ENCODE results near the gene ETFB.

Gene ETFB

GRCh38 chr19:51327066-51328001, 38.9 kb downstream of the ETFB start:
- no peak overlapping the region for H3K27ac ChIP-seq (replicated peaks)
- TF ChIP-seq POLR2AphosphoS5 (IDR thresholded peaks at IDR 0.05; ENCODE audit: low read depth) (no peak), REST (IDR thresholded peaks at IDR 0.05; ENCODE audit: insufficient replicate concordance, low read depth) (peak; percentile 11)
- peak; percentile 70 to 72 for DNase-seq (ENCODE audit: low read depth in 1 of 2, low spot score in 1 of 2)
- peaks cover 17% of the 10 kb centered on the region for H3K27me3 ChIP-seq (ENCODE audit: insufficient read depth, poor library complexity, severe bottlenecking)
- H3K4me3 ChIP-seq (replicated peaks; ENCODE audit: insufficient read depth, low read length) = peak overlapping the region; percentile 22

- DNase-seq (ENCODE audit: low read depth in 1 of 2, low spot score in 1 of 2) = no peak
- Histone ChIP-seq H3K4me3 (replicated peaks; ENCODE audit: insufficient read depth, low read length) (no peak overlapping the region), H3K27me3 (ENCODE audit: insufficient read depth, poor library complexity, severe bottlenecking) (peaks cover 17% of the 10 kb centered on the region), H3K27ac (replicated peaks) (no peak overlapping the region)
- TF ChIP-seq CTCF (IDR thresholded peaks at IDR 0.05; ENCODE audit: insufficient read depth, low read length) = no peak
- no peak for TF ChIP-seq REST (IDR thresholded peaks at IDR 0.05; ENCODE audit: insufficient replicate concordance, low read depth)
- TF ChIP-seq POLR2AphosphoS5 (IDR thresholded peaks at IDR 0.05; ENCODE audit: low read depth) = no peak
- no peak for TF ChIP-seq GABPA (IDR thresholded peaks at IDR 0.05; ENCODE audit: low read depth)
- TF ChIP-seq SPI1 (IDR thresholded peaks at IDR 0.05; ENCODE audit: borderline replicate concordance, low read depth) = no peak
These were observed 39.7 kb downstream of the ETFB start for GRCh38 chr19:51326216-51327065.

- TF ChIP-seq SPI1 (IDR thresholded peaks at IDR 0.05; ENCODE audit: borderline replicate concordance, low read depth) (no peak; the same call in 1 of the 2 replicates), REST (IDR thresholded peaks at IDR 0.05; ENCODE audit: insufficient replicate concordance, low read depth) (no peak), POLR2AphosphoS5 (IDR thresholded peaks at IDR 0.05; ENCODE audit: low read depth) (no peak), GABPA (IDR thresholded peaks at IDR 0.05; ENCODE audit: low read depth) (no peak), CTCF (IDR thresholded peaks at IDR 0.05; ENCODE audit: insufficient read depth, low read length) (no peak)
- Histone ChIP-seq H3K4me3 (replicated peaks; ENCODE audit: insufficient read depth, low read length) (no peak overlapping the region), H3K27me3 (ENCODE audit: insufficient read depth, poor library complexity, severe bottlenecking) (peaks cover 19% of the 10 kb centered on the region), H3K27ac (replicated peaks) (no peak overlapping the region)
- peak; percentile 29 to 52 for DNase-seq (ENCODE audit: low read depth in 1 of 2, low spot score in 1 of 2)
These were observed 40.8 kb downstream of the ETFB start for GRCh38 chr19:51325161-51325976.
